Thyroid gland (tissue), 4 donors: Measurements from ENCODE around the gene CDC14A.

ENCODE experiments used
- POLR2A ChIP-seq, 2 donors: fragments of 450-650 bp; IDR thresholded peaks; one replicate each; pipeline ENCODE4 v1.6.1; 2017; ENCODE audit warnings: antibody characterized with exemption in 2 of 2, mild to moderate bottlenecking in 2 of 2, moderate library complexity in 1 of 2
- TF ChIP-seq, protein P1 (sequence below), 6 experiments: fragments of 200-600 bp in 3 of 6; fragments of 450-650 bp in 3 of 6; sonication (generic) in 3 of 6; IDR thresholded peaks; one replicate each; pipeline ENCODE4 v1.5.1; 2016 to 2019; ENCODE audit warnings: antibody characterized with exemption in 6 of 6, mild to moderate bottlenecking in 2 of 6, inconsistent platforms in 1 of 6, moderate library complexity in 1 of 6

GRCh38 chr1:100474834-100475233 is 122.5 kb downstream of the CDC14A start:
- TF ChIP-seq POLR2A (IDR thresholded peaks at IDR 0.05): no peak
- TF ChIP-seq, protein P1, sequence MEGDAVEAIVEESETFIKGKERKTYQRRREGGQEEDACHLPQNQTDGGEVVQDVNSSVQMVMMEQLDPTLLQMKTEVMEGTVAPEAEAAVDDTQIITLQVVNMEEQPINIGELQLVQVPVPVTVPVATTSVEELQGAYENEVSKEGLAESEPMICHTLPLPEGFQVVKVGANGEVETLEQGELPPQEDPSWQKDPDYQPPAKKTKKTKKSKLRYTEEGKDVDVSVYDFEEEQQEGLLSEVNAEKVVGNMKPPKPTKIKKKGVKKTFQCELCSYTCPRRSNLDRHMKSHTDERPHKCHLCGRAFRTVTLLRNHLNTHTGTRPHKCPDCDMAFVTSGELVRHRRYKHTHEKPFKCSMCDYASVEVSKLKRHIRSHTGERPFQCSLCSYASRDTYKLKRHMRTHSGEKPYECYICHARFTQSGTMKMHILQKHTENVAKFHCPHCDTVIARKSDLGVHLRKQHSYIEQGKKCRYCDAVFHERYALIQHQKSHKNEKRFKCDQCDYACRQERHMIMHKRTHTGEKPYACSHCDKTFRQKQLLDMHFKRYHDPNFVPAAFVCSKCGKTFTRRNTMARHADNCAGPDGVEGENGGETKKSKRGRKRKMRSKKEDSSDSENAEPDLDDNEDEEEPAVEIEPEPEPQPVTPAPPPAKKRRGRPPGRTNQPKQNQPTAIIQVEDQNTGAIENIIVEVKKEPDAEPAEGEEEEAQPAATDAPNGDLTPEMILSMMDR (IDR thresholded peaks at IDR 0.05): no peak
